Measurements from ENCODE around the gene PHKA2.
"Not testable (repeated sequence)": the region's sequence is repeated elsewhere in the genome, so short reads cannot be mapped to it uniquely, and the experiment has no call there.

PHKA2 gene

DNA sequence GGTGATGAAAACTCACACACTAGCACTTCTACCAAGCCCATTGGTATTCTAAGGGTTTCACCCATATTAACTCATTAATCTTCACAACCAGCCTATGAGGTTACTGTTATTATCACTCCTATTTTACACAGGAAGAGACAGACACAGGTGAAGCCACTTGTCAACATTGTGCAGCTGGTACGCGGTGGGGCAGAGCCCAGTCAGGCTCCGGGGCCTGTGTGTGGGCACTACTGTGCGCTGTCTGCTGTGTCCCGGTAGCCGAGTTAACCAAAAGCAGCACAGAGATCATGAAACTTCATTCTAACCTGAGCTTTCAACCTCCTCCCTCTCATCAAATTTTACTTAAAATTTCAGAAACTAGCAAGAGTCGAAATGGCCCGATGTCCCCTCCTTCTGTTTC lies 111.3 kb downstream of the PHKA2 start:
- no peak for DNase-seq

DNA sequence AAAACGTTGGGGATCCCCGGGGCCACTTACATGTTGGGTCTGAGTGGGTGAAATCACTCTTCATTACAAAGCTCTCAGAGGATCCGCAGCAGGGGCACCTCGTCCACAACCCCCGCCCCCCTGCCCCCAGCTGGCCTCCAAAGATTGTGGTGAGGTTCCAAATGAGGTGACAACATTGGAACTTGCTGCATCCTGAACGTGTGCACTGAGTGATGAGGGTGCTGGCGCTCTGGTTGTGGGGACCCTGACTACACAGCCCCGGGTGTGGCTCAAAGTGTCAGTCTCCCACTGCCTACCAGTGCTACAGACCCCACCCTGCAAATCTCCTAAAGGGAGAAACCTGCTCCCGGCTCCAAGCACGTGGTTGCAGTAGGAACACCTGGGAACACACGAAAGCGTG lies 111.9 kb downstream of the PHKA2 start:
- no peak for DNase-seq

DNA sequence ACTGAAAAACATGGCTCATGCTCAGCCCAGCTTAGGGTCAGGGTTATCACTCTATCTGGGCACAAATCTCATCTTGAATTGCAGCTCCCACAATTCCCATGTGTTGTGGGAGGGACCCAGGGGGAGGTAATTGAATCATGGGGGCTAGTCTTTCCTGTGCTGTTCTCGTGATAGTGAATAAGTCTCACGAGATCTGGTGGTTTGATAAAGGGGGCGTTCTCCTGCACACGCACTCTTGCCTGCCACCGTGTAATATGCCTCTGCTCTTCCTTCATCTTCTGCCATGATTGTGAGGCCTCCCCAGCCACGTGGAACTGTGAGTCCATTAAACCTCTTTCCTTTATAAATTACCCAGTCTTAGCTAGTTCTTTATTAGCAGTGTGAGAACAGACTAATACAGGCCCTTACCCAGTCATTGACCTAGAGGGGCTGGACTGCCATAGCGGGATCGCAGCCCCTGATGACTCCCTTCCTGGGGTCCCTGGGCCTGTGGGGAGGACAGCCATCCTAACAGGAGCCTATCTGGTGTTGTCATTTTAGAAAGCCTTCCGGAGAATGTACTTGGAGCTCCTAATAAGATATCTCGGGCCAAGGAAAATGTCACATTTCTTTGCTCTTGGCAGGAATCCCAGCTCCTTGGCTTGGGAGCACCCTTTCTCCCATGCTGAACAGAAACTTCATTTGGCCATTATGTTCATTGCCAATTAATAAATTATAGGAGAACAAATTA lies 112.6 kb downstream of the PHKA2 start:
- no peak for DNase-seq

DNA sequence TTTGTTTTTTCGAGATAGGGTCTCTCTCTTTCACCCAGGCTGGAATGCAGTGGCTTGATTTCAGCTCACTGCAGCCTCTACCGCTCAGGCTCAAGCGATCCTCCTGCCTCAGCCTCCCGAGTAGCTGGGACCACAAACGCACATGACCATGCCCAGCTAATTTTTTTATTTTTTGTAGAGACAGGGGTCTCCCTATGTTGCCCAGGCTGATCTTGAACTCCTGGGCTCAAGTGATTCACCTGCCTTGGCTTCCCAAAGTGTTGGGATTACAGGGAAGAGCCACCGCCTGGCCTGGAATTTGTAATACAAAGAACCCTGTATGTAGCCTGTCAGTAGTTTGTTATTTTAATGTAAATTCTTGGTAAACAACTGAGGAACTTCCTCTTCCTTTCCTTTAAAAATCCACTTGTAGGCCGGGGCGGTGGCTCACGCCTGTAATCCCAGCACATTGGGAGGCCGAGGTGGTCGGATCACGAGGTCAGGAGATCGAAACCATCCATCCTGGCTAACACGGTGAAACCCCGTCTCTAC lies 119.5 kb downstream of the PHKA2 start:
- no peak for DNase-seq

DNA sequence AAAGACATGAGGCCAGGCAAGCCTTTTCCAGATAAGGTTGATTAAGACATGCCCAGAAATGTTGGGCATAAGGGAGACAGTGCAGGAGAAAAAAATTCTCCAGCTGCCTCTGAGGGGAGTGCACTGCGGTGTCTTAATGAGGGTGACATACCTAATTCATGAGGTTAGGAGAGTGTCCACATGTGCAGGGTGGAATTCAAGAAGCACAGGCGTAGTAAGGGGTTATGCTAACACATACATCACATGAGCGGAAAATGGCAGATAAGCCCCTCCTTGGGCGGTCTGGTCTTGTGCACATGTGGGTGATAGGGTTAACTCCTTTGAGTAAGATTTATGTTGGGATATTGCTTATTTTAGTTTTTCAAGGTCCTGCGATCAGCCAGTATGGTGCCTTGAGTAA lies 122.4 kb downstream of the PHKA2 start:
- no peak for DNase-seq

DNA sequence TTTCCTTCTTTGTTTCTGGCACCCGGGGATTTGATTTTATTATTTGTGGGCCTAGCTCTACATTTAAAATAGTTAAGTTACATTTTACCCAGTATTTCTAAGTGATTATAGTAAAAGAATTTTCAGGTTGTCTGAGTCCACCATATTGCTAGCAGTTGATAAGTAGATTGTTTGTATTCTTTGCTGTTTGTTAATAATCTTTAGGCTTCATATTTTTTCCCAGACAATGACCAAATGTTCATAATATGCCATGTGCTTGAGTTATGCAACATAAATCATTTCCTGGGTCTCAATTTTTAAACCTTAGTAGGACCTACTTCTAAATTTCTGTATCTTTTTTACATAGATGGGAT lies 127.3 kb downstream of the PHKA2 start:
- DNase-seq, result no peak

DNA sequence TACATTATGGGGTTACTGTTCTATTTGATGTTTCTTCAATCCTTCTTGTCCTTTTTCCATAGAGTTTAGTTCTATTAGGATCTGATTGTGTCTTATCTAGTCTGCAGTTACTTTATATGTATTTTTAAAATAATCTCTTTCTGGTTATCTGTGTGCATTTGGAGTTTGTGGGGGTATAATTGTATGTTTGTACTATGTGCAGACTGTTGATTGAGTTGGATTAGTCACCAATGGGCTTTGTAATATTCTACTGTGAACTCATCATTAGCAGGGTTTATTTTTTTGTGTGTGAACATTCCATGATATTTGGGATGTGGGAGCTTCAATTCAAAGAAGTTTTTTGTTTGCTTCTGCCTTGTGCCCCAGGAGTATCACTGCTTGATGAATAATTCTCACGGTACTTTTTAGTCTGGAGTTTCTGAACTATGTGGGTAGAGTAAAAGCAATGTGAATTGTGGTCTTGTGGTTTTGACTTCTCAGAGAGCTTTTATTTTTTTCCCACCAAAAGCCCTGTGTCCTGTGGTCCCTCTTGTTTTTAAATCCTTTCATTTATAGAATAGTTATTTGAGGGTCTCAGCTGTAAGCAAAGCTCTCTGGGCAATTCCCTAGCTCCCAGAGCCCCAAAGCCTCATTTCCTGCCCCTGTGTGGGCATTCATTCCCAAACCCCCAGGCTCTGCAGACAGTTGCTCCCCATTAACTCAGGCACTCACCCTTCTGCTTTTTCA lies 127.8 kb downstream of the PHKA2 start:
- DNase-seq, result no peak

DNA sequence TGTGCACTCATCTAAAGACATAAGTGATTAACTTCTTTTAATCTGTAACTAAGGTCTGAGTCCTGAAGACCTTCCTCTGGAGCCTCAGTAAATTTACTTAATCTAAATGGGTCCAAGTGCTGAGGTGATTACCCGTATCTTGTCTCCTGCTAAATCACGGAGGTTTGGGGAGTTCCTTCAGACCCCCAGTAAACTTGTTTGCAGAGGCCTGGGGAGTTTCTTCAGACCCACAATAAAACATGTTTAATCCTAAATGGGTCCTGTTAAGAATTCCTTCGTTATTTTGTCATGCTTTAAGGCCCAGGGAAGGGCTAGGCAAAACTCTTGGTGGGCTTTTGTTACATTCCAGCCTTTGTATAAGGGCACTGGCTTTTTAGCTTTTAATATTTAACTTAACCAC lies 136.0 kb downstream of the PHKA2 start:
- not testable (repeated sequence) for DNase-seq

Data from amygdala (tissue), 56 donors.